Measurements from ENCODE around the gene DESI2. TPM values are rescaled to one million over a fixed set of nuclear protein-coding genes. Genes with fewer than 3 reads are reported as not detected.

The DESI2 gene
- total and polyA plus RNA-seq, 2 donors (not counting 1 experiment from before 2014, with no cell fraction given): 40.2 to 47.2 TPM

DNA sequence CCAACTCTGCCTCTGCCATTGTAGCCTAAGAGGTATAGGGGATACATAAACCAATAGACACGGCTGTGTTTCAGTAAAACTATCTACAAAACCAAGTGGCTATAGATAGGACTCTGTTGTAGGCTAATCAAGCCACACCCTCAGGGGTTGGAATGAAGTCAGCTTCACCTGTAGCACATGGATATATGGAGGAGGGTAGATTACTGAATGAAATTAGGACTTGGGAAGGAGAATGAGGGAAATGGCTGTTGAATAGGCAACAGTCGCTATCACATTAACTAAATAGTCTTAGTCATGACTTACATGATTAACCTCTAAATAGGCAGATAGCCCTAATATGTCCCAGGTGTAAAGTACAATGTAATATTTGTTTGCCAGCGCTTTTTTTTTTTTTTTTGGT is 49.7 kb downstream of the DESI2 start:
- Histone ChIP-seq H3K36me3 (ENCODE audit: control insufficient read depth, insufficient read depth, low read length) (no peaks in the 10 kb centered on the region), H3K4me1 (ENCODE audit: control insufficient read depth, extremely low read depth, insufficient read depth, low read length) (no peaks in the 10 kb centered on the region), H4K20me1 (ENCODE audit: control insufficient read depth, extremely low read depth, insufficient read depth, low read length) (no peaks in the 10 kb centered on the region), H3K79me2 (ENCODE audit: control insufficient read depth, insufficient read depth, low read length) (no peaks in the 10 kb centered on the region), H3K4me2 (ENCODE audit: extremely low read depth, insufficient read depth, low read length) (no peak overlapping the region), H3K9me3 (ENCODE audit: control insufficient read depth, insufficient read depth, low read depth, low read length) (no peaks in the 10 kb centered on the region), H3K4me3 (replicated peaks in 1 of 4; ENCODE audit: control extremely low read depth in 1 of 4, insufficient read depth in 1 of 4, low read depth in 3 of 4, low read length in 4 of 4) (no peak overlapping the region), H3K9ac (ENCODE audit: insufficient read depth, low read length) (no peak overlapping the region), H2AFZ (ENCODE audit: low read length) (no peak overlapping the region), H3K27ac (ENCODE audit: insufficient read depth, low read length) (no peak overlapping the region), H3K27me3 (ENCODE audit: control insufficient read depth, insufficient read depth, low read length) (no peaks in the 10 kb centered on the region)
- no peak for DNase-seq (ENCODE audit: low read depth in 2 of 2)
- TF ChIP-seq, protein P1, sequence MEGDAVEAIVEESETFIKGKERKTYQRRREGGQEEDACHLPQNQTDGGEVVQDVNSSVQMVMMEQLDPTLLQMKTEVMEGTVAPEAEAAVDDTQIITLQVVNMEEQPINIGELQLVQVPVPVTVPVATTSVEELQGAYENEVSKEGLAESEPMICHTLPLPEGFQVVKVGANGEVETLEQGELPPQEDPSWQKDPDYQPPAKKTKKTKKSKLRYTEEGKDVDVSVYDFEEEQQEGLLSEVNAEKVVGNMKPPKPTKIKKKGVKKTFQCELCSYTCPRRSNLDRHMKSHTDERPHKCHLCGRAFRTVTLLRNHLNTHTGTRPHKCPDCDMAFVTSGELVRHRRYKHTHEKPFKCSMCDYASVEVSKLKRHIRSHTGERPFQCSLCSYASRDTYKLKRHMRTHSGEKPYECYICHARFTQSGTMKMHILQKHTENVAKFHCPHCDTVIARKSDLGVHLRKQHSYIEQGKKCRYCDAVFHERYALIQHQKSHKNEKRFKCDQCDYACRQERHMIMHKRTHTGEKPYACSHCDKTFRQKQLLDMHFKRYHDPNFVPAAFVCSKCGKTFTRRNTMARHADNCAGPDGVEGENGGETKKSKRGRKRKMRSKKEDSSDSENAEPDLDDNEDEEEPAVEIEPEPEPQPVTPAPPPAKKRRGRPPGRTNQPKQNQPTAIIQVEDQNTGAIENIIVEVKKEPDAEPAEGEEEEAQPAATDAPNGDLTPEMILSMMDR (conservative IDR thresholded peaks at IDR 0.05 in 1 of 2, IDR thresholded peaks at IDR 0.05 in 1 of 2; ENCODE audit: low read depth in 1 of 2, low read length in 2 of 2): no peak
- TF ChIP-seq EZH2 (IDR thresholded peaks at IDR 0.05; ENCODE audit: low read length, missing control alignments): no peak

DNA sequence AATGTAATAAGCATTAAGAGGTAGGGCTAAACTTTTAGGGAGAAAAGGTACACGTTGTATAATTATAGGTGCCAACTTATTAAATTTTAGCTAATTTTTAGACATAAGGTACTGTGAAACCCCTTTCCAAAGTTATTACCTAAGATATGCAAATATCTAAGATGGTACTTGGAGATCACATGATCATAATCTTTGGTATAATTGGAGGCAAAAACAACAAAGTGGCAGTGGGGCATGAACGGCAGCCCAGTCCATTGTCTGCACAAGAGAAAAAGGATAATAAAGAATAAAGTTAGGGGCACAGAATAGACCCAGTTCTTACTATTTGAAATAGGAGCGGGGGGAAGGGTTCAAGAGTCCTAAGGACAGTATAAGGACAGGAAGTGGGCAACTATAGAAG is 51.2 kb downstream of the DESI2 start:
- Histone ChIP-seq H4K20me1 (ENCODE audit: control insufficient read depth, extremely low read depth, insufficient read depth, low read length) (no peaks in the 10 kb centered on the region), H3K79me2 (ENCODE audit: control insufficient read depth, insufficient read depth, low read length) (no peaks in the 10 kb centered on the region), H3K4me3 (replicated peaks in 1 of 4; ENCODE audit: control extremely low read depth in 1 of 4, insufficient read depth in 1 of 4, low read depth in 3 of 4, low read length in 4 of 4) (no peak overlapping the region), H3K9me3 (ENCODE audit: control insufficient read depth, insufficient read depth, low read depth, low read length) (no peaks in the 10 kb centered on the region), H3K27me3 (ENCODE audit: control insufficient read depth, insufficient read depth, low read length) (no peaks in the 10 kb centered on the region), H3K9ac (ENCODE audit: insufficient read depth, low read length) (no peak overlapping the region), H3K27ac (ENCODE audit: insufficient read depth, low read length) (no peak overlapping the region), H2AFZ (ENCODE audit: low read length) (no peak overlapping the region), H3K4me1 (ENCODE audit: control insufficient read depth, extremely low read depth, insufficient read depth, low read length) (no peaks in the 10 kb centered on the region), H3K36me3 (ENCODE audit: control insufficient read depth, insufficient read depth, low read length) (peaks cover 1% of the 10 kb centered on the region), H3K4me2 (ENCODE audit: extremely low read depth, insufficient read depth, low read length) (no peak overlapping the region)
- TF ChIP-seq, protein P1 (conservative IDR thresholded peaks at IDR 0.05 in 1 of 2, IDR thresholded peaks at IDR 0.05 in 1 of 2; ENCODE audit: low read depth in 1 of 2, low read length in 2 of 2): no peak
- TF ChIP-seq EZH2 (IDR thresholded peaks at IDR 0.05; ENCODE audit: low read length, missing control alignments): no peak
- DNase-seq (ENCODE audit: low read depth in 2 of 2): no peak

- H2AFZ ChIP-seq (ENCODE audit: low read length): no peak overlapping the region
- H3K4me1 ChIP-seq (ENCODE audit: control insufficient read depth, extremely low read depth, insufficient read depth, low read length): no peaks in the 10 kb centered on the region
- no peaks in the 10 kb centered on the region for H3K9me3 ChIP-seq (ENCODE audit: control insufficient read depth, insufficient read depth, low read depth, low read length)
- H3K36me3 ChIP-seq (ENCODE audit: control insufficient read depth, insufficient read depth, low read length): peaks cover 2% of the 10 kb centered on the region
- no peak overlapping the region for H3K4me2 ChIP-seq (ENCODE audit: extremely low read depth, insufficient read depth, low read length)
- H3K27me3 ChIP-seq (ENCODE audit: control insufficient read depth, insufficient read depth, low read length): no peaks in the 10 kb centered on the region
- no peaks in the 10 kb centered on the region for H3K79me2 ChIP-seq (ENCODE audit: control insufficient read depth, insufficient read depth, low read length)
- TF ChIP-seq EZH2 (IDR thresholded peaks at IDR 0.05; ENCODE audit: low read length, missing control alignments): no peak
- TF ChIP-seq, protein P1 (conservative IDR thresholded peaks at IDR 0.05 in 1 of 2, IDR thresholded peaks at IDR 0.05 in 1 of 2; ENCODE audit: low read depth in 1 of 2, low read length in 2 of 2): no peak
- H3K4me3 ChIP-seq (replicated peaks in 1 of 4; ENCODE audit: control extremely low read depth in 1 of 4, insufficient read depth in 1 of 4, low read depth in 3 of 4, low read length in 4 of 4): no peak overlapping the region
- DNase-seq (ENCODE audit: low read depth in 2 of 2): no peak
- no peak overlapping the region for H3K27ac ChIP-seq (ENCODE audit: insufficient read depth, low read length)
- H4K20me1 ChIP-seq (ENCODE audit: control insufficient read depth, extremely low read depth, insufficient read depth, low read length): no peaks in the 10 kb centered on the region
- no peak overlapping the region for H3K9ac ChIP-seq (ENCODE audit: insufficient read depth, low read length)
Measured at GRCh38 chr1:244705261-244706234, 52.6 kb downstream of the DESI2 start.

All from fibroblast of lung (primary cell).